Astrocyte (in vitro differentiated cells and primary cell): Measurements from ENCODE around the gene FOXB2. TPM values are rescaled to one million over a fixed set of nuclear protein-coding genes. Genes with fewer than 3 reads are reported as not detected.

Experiments used
- DNase-seq: peaks from one replicate; pipeline ENCODE4 v3.0.0-alpha.2; 2010; ENCODE audit warnings: low read depth
- FAIRE-seq: peaks from 2 replicates; lab custom pipeline; 2011; peaks lifted over from hg19 to GRCh38; lab: Jason Lieb, UNC
- H2AFZ ChIP-seq: 2 replicates; pipeline ENCODE4 v1.6.0; 2012; ENCODE audit warnings: low read depth, low read length, inconsistent platforms
- H3K27ac ChIP-seq: 2 replicates; pipeline ENCODE4 v1.5.1; 2011; ENCODE audit warnings: low read depth, low read length, inconsistent platforms
- H3K27me3 ChIP-seq: 2 replicates; pipeline ENCODE4 v1.6.0; 2011; ENCODE audit warnings: low read length, inconsistent platforms; ENCODE audit not compliant: insufficient read depth
- H3K36me3 ChIP-seq: 2 replicates; pipeline ENCODE4 v1.5.1; 2011; ENCODE audit warnings: low read length, inconsistent platforms; ENCODE audit not compliant: insufficient read depth
- H3K4me1 ChIP-seq: 2 replicates; pipeline ENCODE4 v1.5.1; 2011; ENCODE audit warnings: low read length, inconsistent platforms; ENCODE audit not compliant: insufficient read depth
- H3K4me2 ChIP-seq: 2 replicates; pipeline ENCODE4 v1.6.0; 2012; ENCODE audit warnings: low read length, inconsistent platforms
- H3K4me3 ChIP-seq: 2 replicates; pipeline ENCODE4 v1.5.1; 2011; ENCODE audit warnings: low read depth, mild to moderate bottlenecking, low read length, inconsistent platforms; ENCODE audit not compliant: insufficient read depth
- H3K79me2 ChIP-seq: 2 replicates; pipeline ENCODE4 v1.6.0; 2012; ENCODE audit warnings: mild to moderate bottlenecking, low read length, inconsistent platforms; ENCODE audit not compliant: insufficient read depth
- H3K9ac ChIP-seq: 2 replicates; pipeline ENCODE4 v1.6.0; 2012; ENCODE audit warnings: mild to moderate bottlenecking, low read length, inconsistent platforms
- H3K9me3 ChIP-seq: 2 replicates; pipeline ENCODE4 v1.5.1; 2012; ENCODE audit warnings: low read depth, mild to moderate bottlenecking, low read length, inconsistent platforms; ENCODE audit not compliant: insufficient read depth
- H4K20me1 ChIP-seq: 2 replicates; pipeline ENCODE4 v1.6.0; 2012; ENCODE audit warnings: low read length, inconsistent platforms; ENCODE audit not compliant: insufficient read depth
- H3K27ac Mint-ChIP-seq: one replicate; pipeline ENCODE4 v1.8.0; 2021; ENCODE audit warnings: mild to moderate bottlenecking, mixed read lengths; ENCODE audit not compliant: unreplicated experiment
- H3K27me3 Mint-ChIP-seq: one replicate; pipeline ENCODE4 v1.8.0; 2021; ENCODE audit warnings: low read depth, mixed read lengths; ENCODE audit not compliant: unreplicated experiment
- H3K36me3 Mint-ChIP-seq: one replicate; pipeline ENCODE4 v1.8.0; 2021; ENCODE audit warnings: low read depth, mixed read lengths; ENCODE audit not compliant: unreplicated experiment
- H3K4me1 Mint-ChIP-seq: one replicate; pipeline ENCODE4 v1.8.0; 2021; ENCODE audit warnings: low read depth, mixed read lengths; ENCODE audit not compliant: unreplicated experiment
- H3K4me3 Mint-ChIP-seq: one replicate; pipeline ENCODE4 v1.8.0; 2021; ENCODE audit warnings: mild to moderate bottlenecking, moderate library complexity, mixed read lengths; ENCODE audit not compliant: unreplicated experiment
- H3K9me3 Mint-ChIP-seq: one replicate; pipeline ENCODE4 v1.8.0; 2021; ENCODE audit warnings: mild to moderate bottlenecking, mixed read lengths; ENCODE audit not compliant: unreplicated experiment
- EZH2 ChIP-seq: IDR thresholded peaks from 2 replicates; pipeline ENCODE4 v1.6.1; 2012; ENCODE audit warnings: mild to moderate bottlenecking, low read length, inconsistent platforms; ENCODE audit not compliant: insufficient read depth
- total RNA-seq: library from RNA; stranded (reverse); gene quantifications from 2 replicates; pipeline ENCODE4 v1.2.1, GENCODE V29; 2021
- TF ChIP-seq, protein P1 (sequence below): IDR thresholded peaks from 2 replicates; pipeline ENCODE4 v1.5.1; 2011; ENCODE audit warnings: low read depth, mild to moderate bottlenecking, inconsistent platforms, low read length, moderate library complexity; ENCODE audit not compliant: insufficient read depth

The FOXB2 gene
- total RNA-seq, 1 donor from 2014 or later = not detected

DNA sequence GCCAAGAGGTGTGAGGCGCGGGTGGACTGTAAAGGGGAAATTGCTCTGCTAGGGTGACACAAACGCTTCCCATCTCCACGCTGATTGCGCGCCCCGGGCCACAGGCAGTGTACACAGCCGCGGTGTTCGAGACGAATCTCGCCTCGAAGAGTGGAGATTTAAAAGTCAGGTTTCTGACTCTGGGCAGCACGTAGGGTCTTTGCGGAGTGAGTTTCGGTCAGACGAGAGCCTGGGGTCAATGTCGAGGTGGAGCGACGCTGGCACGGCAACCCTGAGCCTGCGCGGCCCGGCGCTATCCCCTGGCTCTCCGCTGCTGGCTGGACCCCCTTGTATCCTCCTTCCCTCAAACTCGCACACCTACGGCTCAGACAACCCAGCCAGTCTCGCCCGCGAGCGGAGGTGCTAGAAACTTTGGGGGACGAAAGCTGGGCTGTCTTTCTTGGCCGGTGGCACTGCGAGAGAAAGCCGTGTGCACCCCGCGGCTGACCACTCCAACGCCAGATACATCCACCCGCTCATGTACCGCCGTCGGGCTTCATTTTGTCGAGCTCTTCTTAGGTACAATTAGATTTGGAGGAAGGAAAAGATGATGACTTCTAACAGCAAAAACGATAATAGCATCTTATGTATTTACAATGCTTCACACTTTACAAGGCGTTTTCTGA, 5.4 kb upstream of the FOXB2 start:
- Mint-ChIP-seq H3K36me3 (peaks cover 7% of the 10 kb centered on the region), H3K27ac (no peak overlapping the region), H3K27me3 (peaks cover 76% of the 10 kb centered on the region), H3K4me3 (no peak overlapping the region), H3K4me1 (peaks cover 7% of the 10 kb centered on the region), H3K9me3 (peaks cover 39% of the 10 kb centered on the region)
- Histone ChIP-seq H4K20me1 (peaks cover 22% of the 10 kb centered on the region), H3K4me3 (no peak overlapping the region), H3K9ac (no peak overlapping the region), H3K4me1 (peaks cover 2% of the 10 kb centered on the region), H3K9me3 (peaks cover 10% of the 10 kb centered on the region), H2AFZ (no peak overlapping the region), H3K36me3 (no peaks in the 10 kb centered on the region), H3K79me2 (no peaks in the 10 kb centered on the region), H3K4me2 (peak overlapping the region; percentile 15), H3K27ac (no peak overlapping the region), H3K27me3 (peaks cover 89% of the 10 kb centered on the region)
- no peak for DNase-seq
- no peak for FAIRE-seq
- TF ChIP-seq EZH2 = peak; percentile 79
- TF ChIP-seq, protein P1, sequence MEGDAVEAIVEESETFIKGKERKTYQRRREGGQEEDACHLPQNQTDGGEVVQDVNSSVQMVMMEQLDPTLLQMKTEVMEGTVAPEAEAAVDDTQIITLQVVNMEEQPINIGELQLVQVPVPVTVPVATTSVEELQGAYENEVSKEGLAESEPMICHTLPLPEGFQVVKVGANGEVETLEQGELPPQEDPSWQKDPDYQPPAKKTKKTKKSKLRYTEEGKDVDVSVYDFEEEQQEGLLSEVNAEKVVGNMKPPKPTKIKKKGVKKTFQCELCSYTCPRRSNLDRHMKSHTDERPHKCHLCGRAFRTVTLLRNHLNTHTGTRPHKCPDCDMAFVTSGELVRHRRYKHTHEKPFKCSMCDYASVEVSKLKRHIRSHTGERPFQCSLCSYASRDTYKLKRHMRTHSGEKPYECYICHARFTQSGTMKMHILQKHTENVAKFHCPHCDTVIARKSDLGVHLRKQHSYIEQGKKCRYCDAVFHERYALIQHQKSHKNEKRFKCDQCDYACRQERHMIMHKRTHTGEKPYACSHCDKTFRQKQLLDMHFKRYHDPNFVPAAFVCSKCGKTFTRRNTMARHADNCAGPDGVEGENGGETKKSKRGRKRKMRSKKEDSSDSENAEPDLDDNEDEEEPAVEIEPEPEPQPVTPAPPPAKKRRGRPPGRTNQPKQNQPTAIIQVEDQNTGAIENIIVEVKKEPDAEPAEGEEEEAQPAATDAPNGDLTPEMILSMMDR = no peak

DNA sequence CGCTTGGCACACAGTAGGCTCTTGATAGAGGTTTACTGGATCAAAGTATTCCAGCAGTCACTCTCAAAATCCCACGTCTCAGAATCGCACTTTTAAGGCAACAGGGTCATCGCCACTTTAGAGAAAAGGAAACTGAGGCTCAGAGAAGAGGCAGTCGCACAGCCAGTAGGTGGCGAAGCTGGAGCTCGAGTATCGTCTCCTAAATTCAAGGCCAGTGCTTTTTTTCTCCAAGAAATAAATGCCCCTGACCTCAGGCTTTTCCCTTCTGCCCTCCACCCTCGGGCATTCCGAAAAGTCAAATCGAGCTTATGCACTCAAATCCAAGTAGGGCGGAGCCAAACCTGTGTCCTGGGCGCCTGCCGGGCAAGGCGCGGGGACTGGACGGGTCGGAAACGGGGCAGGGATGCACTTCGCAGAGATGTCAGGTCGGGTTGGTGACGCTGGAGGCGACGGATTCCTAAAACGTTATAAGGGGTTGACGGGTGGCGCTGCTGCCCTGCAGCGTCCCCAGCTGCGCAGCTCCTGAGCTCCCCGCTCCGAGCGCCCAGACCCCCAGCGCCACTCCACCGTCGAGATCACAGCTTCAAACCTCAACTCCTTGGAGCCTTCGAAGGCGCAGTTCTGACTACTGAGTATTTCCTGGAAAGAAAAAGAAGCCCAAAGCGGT, 4.7 kb upstream of the FOXB2 start:
- DNase-seq (no peak), FAIRE-seq (no peak)
- peaks cover 83% of the 10 kb centered on the region for H3K27me3 Mint-ChIP-seq
- peaks cover 7% of the 10 kb centered on the region for H3K4me1 Mint-ChIP-seq
- Histone ChIP-seq H3K4me1 (peaks cover 2% of the 10 kb centered on the region), H2AFZ (no peak overlapping the region), H4K20me1 (peaks cover 22% of the 10 kb centered on the region), H3K79me2 (no peaks in the 10 kb centered on the region), H3K4me2 (peak overlapping the region; percentile 9), H3K9ac (no peak overlapping the region), H3K27ac (no peak overlapping the region), H3K9me3 (peaks cover 10% of the 10 kb centered on the region), H3K36me3 (no peaks in the 10 kb centered on the region), H3K4me3 (no peak overlapping the region), H3K27me3 (peaks cover 95% of the 10 kb centered on the region)
- H3K27ac Mint-ChIP-seq = no peak overlapping the region
- H3K36me3 Mint-ChIP-seq = peaks cover 7% of the 10 kb centered on the region
- peaks cover 45% of the 10 kb centered on the region for H3K9me3 Mint-ChIP-seq
- no peak overlapping the region for H3K4me3 Mint-ChIP-seq
- TF ChIP-seq EZH2 = peak; percentile 43
- TF ChIP-seq, protein P1 = peak; percentile 14
